Posterior cingulate gyrus (tissue), 11 donors: ENCODE data around the gene ZNF746.
"Not testable (repeated sequence)": the region's sequence is repeated elsewhere in the genome, so short reads cannot be mapped to it uniquely, and the experiment has no call there.

ENCODE experiments used
- DNase-seq, 10 donors: peaks; one replicate each; pipeline versions ENCODE4 v3.0.0 to v3.0.0-alpha.2; 2020 to 2021; ENCODE audit warnings: mixed read lengths in 3 of 10
- intact Hi-C: fragments of 100-400 bp; cut with DNase I; formaldehyde crosslinking; loops from one replicate; pipeline ENCODE4 v1.15.1; 2023

The ZNF746 gene

DNA sequence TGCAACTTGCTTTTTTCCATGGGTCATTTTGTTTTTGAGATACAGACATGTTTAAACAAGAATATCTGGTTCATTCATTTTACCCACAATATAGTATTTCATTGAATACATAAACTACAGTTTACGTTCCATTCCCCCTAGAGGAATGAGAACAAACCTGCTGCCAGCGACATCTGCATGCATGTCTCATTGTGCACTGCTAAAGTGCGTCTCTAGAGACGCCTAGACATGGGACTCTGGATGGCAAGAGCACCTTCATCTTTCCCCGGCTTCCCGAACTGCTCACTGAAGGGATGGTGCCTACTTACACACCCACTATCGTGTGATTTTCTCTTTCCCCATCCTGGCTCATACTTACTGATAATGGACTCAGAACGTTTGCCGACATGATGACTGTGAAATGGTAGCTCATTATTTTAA, 35.5 kb downstream of the ZNF746 start:
- no peak for DNase-seq
- intact Hi-C loops, result loop anchor here (5.0 kb wide), 1 partner anchor 35 kb away; the partner anchor contains the start of gene ZNF746

- intact Hi-C loops, result loop anchor here (5.0 kb wide), 1 partner anchor 37 kb away; the partner anchor contains the start of gene ZNF746
- DNase-seq, result peak; percentile 59 to 97 (median 80)
Observed at GRCh38 chr7:149460493-149461277, 36.9 kb downstream of the ZNF746 start, which contains the start of gene ZNF777. ZNF777 (minus strand) TSS chr7:149461062; CDS start chr7:149456022, 5,040 bp downstream.

- DNase-seq, result peak in 2 of 10 donors; percentile 17 to 67
- intact Hi-C loops, result loop anchor here (5.0 kb wide), 1 partner anchor 38 kb away; the partner anchor contains the start of gene ZNF746
Observed at GRCh38 chr7:149459540-149460452, 37.8 kb downstream of the ZNF746 start.

DNA sequence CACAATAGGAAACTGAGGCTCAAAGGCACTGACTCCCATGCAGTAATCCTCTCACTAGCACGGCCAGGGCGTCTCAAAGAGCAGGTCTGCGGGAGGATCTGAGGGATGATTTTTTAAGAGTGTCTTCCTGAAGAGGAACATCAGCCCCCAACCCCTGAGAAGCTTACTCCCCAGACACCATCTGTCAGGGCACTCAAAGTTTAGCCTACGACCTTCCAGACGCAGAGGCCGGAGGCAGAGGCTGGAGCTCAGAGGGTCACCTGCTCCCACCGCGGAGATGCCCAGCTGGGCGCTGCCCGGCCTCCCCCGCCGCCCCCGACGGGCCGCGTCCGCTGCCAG, 38.4 kb downstream of the ZNF746 start:
- DNase-seq, result peak in 1 of 10 donors; percentile 53
- intact Hi-C loops, result no loop called here

GRCh38 chr7:149458235-149458634, 39.4 kb downstream of the ZNF746 start:
- intact Hi-C loops, result no loop called here
- DNase-seq, result no peak

- intact Hi-C loops, result no loop called here
- no peak for DNase-seq
Observed at GRCh38 chr7:149457766-149458165, 39.8 kb downstream of the ZNF746 start.

DNA sequence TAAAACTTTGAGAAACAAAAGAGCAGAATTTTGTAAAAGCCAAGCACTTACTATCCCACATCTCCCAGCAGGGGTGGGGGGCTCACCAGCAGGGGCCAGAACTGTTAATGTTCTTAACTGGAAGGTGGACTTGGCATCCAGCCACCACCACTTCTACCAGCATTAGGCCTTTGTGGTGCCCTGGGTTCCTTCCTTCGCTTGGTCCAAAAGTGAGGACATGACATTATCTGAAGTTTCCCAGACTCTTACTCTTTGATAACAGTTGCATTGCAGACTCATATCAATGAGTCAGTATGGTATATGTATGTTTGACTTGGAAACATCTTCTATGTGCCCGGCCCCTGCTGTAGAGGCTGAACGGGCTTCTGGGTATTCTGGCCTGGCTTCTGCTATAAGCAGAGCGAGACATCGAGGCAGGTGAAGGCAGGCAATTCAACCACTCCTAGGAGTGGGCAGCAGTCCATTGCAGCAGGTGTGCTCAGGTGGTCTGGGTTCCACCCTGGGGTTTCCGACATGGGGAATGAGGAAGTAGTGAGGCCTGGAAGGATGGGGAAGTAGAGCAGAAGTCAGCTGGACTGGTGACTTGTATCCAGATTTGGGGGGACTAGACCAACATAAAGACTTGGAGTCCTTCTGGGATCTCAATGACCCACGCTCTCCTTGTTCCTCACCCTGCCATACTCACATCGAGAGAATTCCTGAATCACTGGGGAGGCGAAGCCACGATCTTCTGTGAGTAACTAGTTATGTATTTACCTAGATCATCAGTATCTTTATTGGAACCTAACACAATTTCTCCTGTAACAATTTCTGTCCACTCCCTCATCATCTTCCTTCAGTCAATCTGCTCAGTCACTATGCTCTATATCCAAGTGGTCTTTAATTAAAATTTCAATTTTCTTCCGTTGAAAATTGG, 40.8 kb downstream of the ZNF746 start:
- intact Hi-C loops, result no loop called here
- DNase-seq, result no peak

- peak in 1 of 10 donors; percentile 47 for DNase-seq
- intact Hi-C loops, result no loop called here
Observed at GRCh38 chr7:149455175-149455950, 42.2 kb downstream of the ZNF746 start.

GRCh38 chr7:149454750-149455149, 42.9 kb downstream of the ZNF746 start:
- no peak for DNase-seq
- intact Hi-C loops, result no loop called here

GRCh38 chr7:149454006-149454405, 43.6 kb downstream of the ZNF746 start:
- intact Hi-C loops, result no loop called here
- DNase-seq, result no peak

- intact Hi-C loops, result no loop called here
Observed at GRCh38 chr7:149450821-149451220, 46.8 kb downstream of the ZNF746 start.

DNA sequence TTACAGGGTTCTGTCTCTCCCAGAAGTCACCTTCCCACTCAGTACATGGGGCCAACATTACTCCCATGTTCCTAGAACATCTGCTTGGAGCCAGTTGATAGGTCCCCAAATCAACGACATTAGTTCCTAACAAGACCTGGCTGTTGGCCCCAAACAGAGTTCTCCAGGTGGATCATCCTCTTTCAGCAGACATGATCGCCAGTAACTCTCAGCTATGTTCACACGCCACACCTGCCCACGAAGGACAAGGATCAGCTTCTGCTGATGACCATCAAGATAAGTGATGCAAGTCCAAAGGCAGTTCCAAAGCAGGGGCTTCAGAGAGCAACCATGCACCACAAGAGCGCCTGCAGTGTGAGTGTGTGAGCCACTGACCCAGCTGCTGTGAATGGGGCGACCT, 47.7 kb downstream of the ZNF746 start:
- no peak for DNase-seq
- intact Hi-C loops, result no loop called here

More at GRCh38 chr7:149450821-149451220, 46.8 kb downstream of the ZNF746 start:
- no peak for DNase-seq

GRCh38 chr7:149448961-149449360, 48.6 kb downstream of the ZNF746 start:
- DNase-seq, result no peak
- intact Hi-C loops, result no loop called here

DNA sequence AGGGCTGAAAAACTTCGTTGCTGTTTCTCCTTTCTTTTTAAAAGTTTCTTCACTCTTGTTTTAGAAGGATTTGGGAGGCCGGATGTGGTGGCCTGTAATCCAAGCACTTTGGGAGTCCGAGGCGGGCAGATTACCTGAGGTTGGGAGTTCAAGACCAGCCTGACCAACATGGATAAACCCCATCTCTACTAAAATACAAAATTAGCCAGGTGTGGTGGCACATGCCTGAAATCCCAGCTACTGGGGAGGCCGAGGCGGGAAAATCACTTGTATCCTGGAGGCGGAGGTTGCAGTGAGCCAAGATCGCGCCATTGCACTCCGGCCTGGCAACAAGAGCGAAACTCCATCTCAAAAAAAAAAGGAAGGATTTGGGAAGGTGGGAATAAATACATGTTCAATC, 51.6 kb downstream of the ZNF746 start:
- intact Hi-C loops, DNase-seq: not testable (repeated sequence)

DNA sequence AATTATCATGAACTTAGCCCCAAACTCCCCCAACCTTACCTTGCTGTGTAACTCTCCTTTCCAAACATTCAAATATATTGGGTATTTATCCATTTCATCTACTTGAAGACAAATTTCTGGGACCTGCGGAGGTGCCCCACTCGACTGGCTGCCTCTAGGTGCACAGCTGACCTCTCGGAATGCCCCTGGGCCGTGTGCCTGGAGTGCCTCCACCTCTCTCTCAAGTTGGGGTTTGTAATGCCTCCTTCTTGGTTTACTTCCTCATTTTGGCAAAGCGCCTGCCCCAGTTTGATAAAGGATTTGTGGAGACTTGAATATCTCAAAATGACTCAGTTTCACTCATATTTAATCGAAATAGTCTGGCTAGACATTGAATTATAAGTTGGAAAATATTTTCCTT, 53.3 kb downstream of the ZNF746 start:
- intact Hi-C loops, result no loop called here
- DNase-seq, result no peak

- DNase-seq, result no peak
- intact Hi-C loops, result no loop called here
Observed at GRCh38 chr7:149443523-149443922, 54.1 kb downstream of the ZNF746 start.

DNA sequence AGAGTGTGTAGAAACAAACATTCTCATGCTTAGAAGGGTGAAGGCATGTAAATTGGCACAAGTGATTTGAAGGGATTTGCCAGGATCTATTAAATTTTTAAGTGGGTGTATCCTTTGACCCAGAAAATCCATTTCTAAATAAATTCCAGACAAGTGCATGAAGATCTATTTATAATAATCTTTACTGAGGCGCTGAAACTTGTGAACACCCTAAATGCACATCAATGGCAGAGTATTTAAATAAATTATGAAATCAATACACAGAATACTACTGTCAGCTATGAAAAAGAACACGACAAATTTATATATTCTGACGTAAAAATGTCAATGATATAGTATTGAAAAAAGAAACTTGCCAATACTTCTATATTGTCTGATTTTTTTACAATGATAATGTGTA, 54.7 kb downstream of the ZNF746 start:
- DNase-seq, result no peak
- intact Hi-C loops, result no loop called here

- intact Hi-C loops, result no loop called here
- no peak for DNase-seq
Observed at GRCh38 chr7:149440222-149440621, 57.4 kb downstream of the ZNF746 start.

DNA sequence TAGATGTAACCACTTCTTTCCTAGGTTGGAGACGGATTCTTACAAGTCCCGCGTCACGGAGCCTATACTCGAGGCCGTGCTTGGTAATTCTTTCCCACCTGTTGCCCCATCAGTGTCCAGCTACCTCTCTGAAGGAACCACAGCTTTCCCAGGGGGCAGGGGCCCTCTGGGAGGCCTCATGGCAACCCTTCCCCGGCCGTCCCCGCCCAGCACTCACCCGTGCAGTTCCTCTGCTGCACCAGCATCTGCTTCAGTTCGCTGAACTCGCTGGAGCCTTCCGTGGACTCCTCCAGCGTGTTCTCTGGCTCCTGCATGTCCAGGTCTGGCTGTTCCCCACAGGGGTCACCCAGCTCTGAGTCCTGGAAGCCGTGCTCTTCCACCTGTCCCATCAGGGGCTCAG, 61.3 kb downstream of the ZNF746 start:
- intact Hi-C loops, result no loop called here
- no peak for DNase-seq
